IMR-90 (cell line): Measurements from ENCODE around the gene EPB41L2. TPM values are rescaled to one million over a fixed set of nuclear protein-coding genes. Genes with fewer than 3 reads are reported as not detected.

ENCODE experiments used
- ATAC-seq: fragments of 200-7000 bp; cut with Tn5 transposase; 2 replicates; pipeline ENCODE4 v1.9.1; 2020; ENCODE audit warnings: low read depth, mild to moderate bottlenecking, moderate library complexity
- BruUV-seq: library from RNA; stranded (reverse); fragments of 400-500 nt; replicated peaks from 2 replicates; lab custom pipeline; 2021; lab: Mats Ljungman, UMichigan
- CTCF ChIA-PET: fragments of 300-600 bp; formaldehyde crosslinking; extraction: SDS; loops from one replicate; lab custom pipeline; 2021; ENCODE audit warnings: antibody characterized with exemption; lab: Yijun Ruan, JAX
- POLR2A ChIA-PET: fragments of 300-600 bp; sonication (Branson Sonifier 250); formaldehyde crosslinking; loops from one replicate; lab custom pipeline; 2022; ENCODE audit warnings: antibody characterized with exemption; ENCODE audit not compliant: unreplicated experiment; lab: Charles Lee
- DNase-seq: peaks from one replicate; pipeline ENCODE4 v3.0.0; 2013
- H2AFZ ChIP-seq: replicated peaks from 2 replicates; pipeline ENCODE3; 2013; ENCODE audit warnings: low read length, mild to moderate bottlenecking; ENCODE audit not compliant: poor library complexity
- H2AK5ac ChIP-seq: 2 replicates; pipeline ENCODE4 v1.6.1; 2013; ENCODE audit warnings: low read depth, low read length, inconsistent platforms
- H2AK9ac ChIP-seq: replicated peaks from 2 replicates; pipeline ENCODE3; 2013; ENCODE audit warnings: mild to moderate bottlenecking, low read depth, low read length, moderate library complexity; ENCODE audit not compliant: poor library complexity
- H2BK120ac ChIP-seq: 2 replicates; pipeline ENCODE4 v1.6.1; 2013; ENCODE audit warnings: low read depth, low read length, inconsistent platforms
- H2BK15ac ChIP-seq: 3 replicates; pipeline ENCODE4 v1.6.1; 2013; ENCODE audit warnings: low read depth, low read length, inconsistent platforms
- H2BK20ac ChIP-seq: 2 replicates; pipeline ENCODE4 v1.6.1; 2013; ENCODE audit warnings: low read depth, mild to moderate bottlenecking, inconsistent platforms, low read length, moderate library complexity
- H2BK5ac ChIP-seq: 2 replicates; pipeline ENCODE4 v1.6.1; 2013; ENCODE audit warnings: mild to moderate bottlenecking, low read depth, low read length, inconsistent platforms; ENCODE audit not compliant: poor library complexity, severe bottlenecking
- H3K14ac ChIP-seq: replicated peaks from 2 replicates; pipeline ENCODE4 v1.6.1; 2013; ENCODE audit warnings: low read depth, low read length, inconsistent platforms
- H3K18ac ChIP-seq: 2 replicates; pipeline ENCODE4 v1.6.1; 2013; ENCODE audit warnings: low read depth, low read length, control low read depth
- H3K23ac ChIP-seq: 2 replicates; pipeline ENCODE4 v1.6.1; 2013; ENCODE audit warnings: low read depth, low read length, inconsistent platforms
- H3K27ac ChIP-seq: 2 replicates; pipeline ENCODE4 v1.5.1; 2013; ENCODE audit warnings: mild to moderate bottlenecking, control low read depth, low read length; ENCODE audit not compliant: insufficient read depth
- H3K27me3 ChIP-seq: 2 replicates; pipeline ENCODE4 v1.6.1; 2013; ENCODE audit warnings: low read length; ENCODE audit not compliant: control insufficient read depth, insufficient read depth
- H3K36me3 ChIP-seq: 2 replicates; pipeline ENCODE4 v1.6.1; 2013; ENCODE audit warnings: low read length, mixed read lengths; ENCODE audit not compliant: control insufficient read depth, insufficient read depth
- H3K4ac ChIP-seq: 2 replicates; pipeline ENCODE4 v1.6.1; 2013; ENCODE audit warnings: low read depth, low read length, inconsistent platforms
- H3K4me1 ChIP-seq: 2 replicates; pipeline ENCODE4 v1.6.1; 2013; ENCODE audit warnings: low read length, mixed read lengths; ENCODE audit not compliant: control insufficient read depth, insufficient read depth
- H3K4me2 ChIP-seq: 2 replicates; pipeline ENCODE4 v1.6.1; 2013; ENCODE audit warnings: low read depth, mild to moderate bottlenecking, control low read depth, low read length, moderate library complexity
- H3K4me3 ChIP-seq: 2 replicates; pipeline ENCODE4 v1.5.1; 2013; ENCODE audit warnings: low read depth, mild to moderate bottlenecking, control low read depth, low read length, moderate library complexity; ENCODE audit not compliant: insufficient read depth
- H3K56ac ChIP-seq: 2 replicates; pipeline ENCODE4 v1.6.1; 2013; ENCODE audit warnings: low read length, inconsistent platforms; ENCODE audit not compliant: insufficient read depth; ENCODE audit errors: extremely low read depth
- H3K79me1 ChIP-seq, 2 experiments: 2 replicates each; pipeline ENCODE4 v1.6.1; 2013; ENCODE audit warnings: low read length in 2 of 2, inconsistent platforms in 1 of 2, low read depth in 1 of 2
- H3K9ac ChIP-seq: 2 replicates; pipeline ENCODE4 v1.6.1; 2013; ENCODE audit warnings: low read depth, low read length, control low read depth
- H3K9me1 ChIP-seq: 2 replicates; pipeline ENCODE4 v1.6.1; 2013; ENCODE audit warnings: low read length, inconsistent platforms; ENCODE audit not compliant: insufficient read depth
- H3K9me3 ChIP-seq: 2 replicates; pipeline ENCODE4 v1.6.1; 2013; ENCODE audit warnings: low read length; ENCODE audit not compliant: control insufficient read depth, insufficient read depth
- H4K20me1 ChIP-seq: 2 replicates; pipeline ENCODE4 v1.6.1; 2013; ENCODE audit warnings: low read length, inconsistent platforms; ENCODE audit not compliant: insufficient read depth
- H4K5ac ChIP-seq: 2 replicates; pipeline ENCODE4 v1.6.1; 2013; ENCODE audit warnings: mild to moderate bottlenecking, low read depth, low read length, control low read depth
- H4K8ac ChIP-seq, 2 experiments: 2 replicates each; pipeline ENCODE4 v1.6.1; 2013; ENCODE audit warnings: low read depth in 2 of 2, low read length in 2 of 2, control low read depth in 1 of 2, inconsistent platforms in 1 of 2
- H4K91ac ChIP-seq: 2 replicates; pipeline ENCODE4 v1.6.1; 2013; ENCODE audit warnings: low read depth, low read length, inconsistent platforms; ENCODE audit not compliant: insufficient read depth
- BHLHE40 ChIP-seq: fragments of 150-350 bp; IDR thresholded peaks from 2 replicates; pipeline ENCODE4 v1.6.1; 2016; ENCODE audit warnings: mild to moderate bottlenecking, low read depth, low read length
- MAZ ChIP-seq: IDR thresholded peaks from 2 replicates; pipeline ENCODE4 v1.6.1; 2012; ENCODE audit warnings: low read depth, mild to moderate bottlenecking, low read length, improper control_type of control experiment, moderate library complexity, borderline replicate concordance
- MXI1 ChIP-seq: IDR thresholded peaks from 2 replicates; pipeline ENCODE4 v1.6.1; 2012; ENCODE audit warnings: low read depth, mild to moderate bottlenecking, low read length, moderate library complexity, borderline replicate concordance
- RCOR1 ChIP-seq: IDR thresholded peaks from 2 replicates; pipeline ENCODE4 v1.6.1; 2012; ENCODE audit warnings: mild to moderate bottlenecking, low read length, improper control_type of control experiment; ENCODE audit not compliant: insufficient replicate concordance
- SMC3 ChIP-seq: fragments of 150-350 bp; IDR thresholded peaks from 2 replicates; pipeline ENCODE4 v1.6.1; 2016; ENCODE audit warnings: low read depth, mild to moderate bottlenecking, antibody characterized with exemption, low read length, moderate library complexity
- WGBS, 2 experiments: methylation state at CpG; one replicate each; pipeline versions ENCODE4 v1.1.5 to v1.1.7; 2013; ENCODE audit warnings: missing lambda C conversion rate in 2 of 2; ENCODE audit not compliant: insufficient read length in 1 of 2; ENCODE audit errors: extremely low coverage in 2 of 2; 5-methylcytosine and 5-hydroxymethylcytosine counted together
- dilution Hi-C: fragments of 300-500 bp; cut with HindIII; formaldehyde crosslinking; loops from one replicate; pipeline ENCODE4 v1.14.3; 2018; ENCODE audit warnings: low sequenced_read_pairs; ENCODE audit not compliant: unreplicated experiment
- in situ Hi-C: fragments of 300-500 bp; cut with MboI; formaldehyde crosslinking; loops from 3 replicates; pipeline ENCODE4 v1.14.3; 2019; ENCODE audit warnings: low sequenced_read_pairs, inconsistent platforms, mixed read lengths
- intact Hi-C: fragments of 100-400 bp; cut with micrococcal nuclease; formaldehyde crosslinking; loops from 2 replicates; pipeline ENCODE4 v1.10.0; 2022
- polyA plus RNA-seq, 3 experiments: library from polyadenylated mRNA; depleted of rRNA; stranded (reverse); fragments of >200 nt; gene quantifications; 2 replicates each; pipeline ENCODE4 v1.2.3, GENCODE V29; 2012; ENCODE audit warnings: low replicate concordance in 1 of 3
- total RNA-seq: library from RNA; depleted of rRNA; stranded (reverse); fragments of >200 nt; gene quantifications from 2 replicates; pipeline ENCODE4 v1.2.3, GENCODE V29; 2012
- TF ChIP-seq, protein P1 (sequence below): fragments of 150-350 bp; IDR thresholded peaks from 2 replicates; pipeline ENCODE4 v1.6.1; 2016; ENCODE audit warnings: low read depth, mild to moderate bottlenecking, low read length, moderate library complexity, borderline replicate concordance

The EPB41L2 gene
- total and polyA plus RNA-seq, 2 of the 4 experiments (the other 2 are of a cell fraction): 85.7 to 99.8 TPM

DNA sequence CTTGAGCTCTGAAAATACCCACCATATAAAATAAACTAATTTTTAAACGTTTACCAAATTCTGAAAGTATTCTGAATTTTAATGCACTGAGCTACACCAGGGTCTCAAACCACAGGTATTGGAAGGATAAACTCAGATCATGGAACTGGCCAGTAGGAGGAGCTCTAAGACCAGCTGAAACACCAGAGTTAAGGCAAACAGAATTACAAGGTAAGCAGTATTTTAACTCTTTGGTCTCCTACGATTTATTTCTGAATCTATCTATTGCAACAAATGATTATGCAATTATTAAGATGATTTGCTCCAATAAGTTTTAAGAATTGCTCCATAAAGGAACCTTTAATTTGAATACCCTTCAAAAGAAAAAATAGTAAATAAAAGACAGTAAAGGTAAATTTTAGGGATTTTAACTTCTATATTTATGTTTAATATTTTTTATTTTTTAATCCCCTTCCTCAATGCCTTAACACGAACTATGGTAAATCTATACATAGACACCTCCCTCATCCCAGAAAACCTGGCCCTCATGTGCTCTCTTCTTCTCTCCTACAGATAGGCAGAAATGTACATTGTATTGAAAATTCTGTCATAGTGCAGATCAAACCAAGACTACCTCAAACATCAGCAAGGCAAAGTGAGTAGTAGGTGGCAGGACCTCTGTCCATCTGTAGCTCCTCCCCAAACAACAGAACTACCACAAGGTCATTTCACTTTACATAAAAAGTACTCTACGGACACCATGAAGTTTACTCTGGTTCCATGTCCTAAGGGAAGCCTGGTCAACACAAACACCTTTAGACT, 177.5 kb downstream of the EPB41L2 start (continued):
- TF ChIP-seq, protein P1, sequence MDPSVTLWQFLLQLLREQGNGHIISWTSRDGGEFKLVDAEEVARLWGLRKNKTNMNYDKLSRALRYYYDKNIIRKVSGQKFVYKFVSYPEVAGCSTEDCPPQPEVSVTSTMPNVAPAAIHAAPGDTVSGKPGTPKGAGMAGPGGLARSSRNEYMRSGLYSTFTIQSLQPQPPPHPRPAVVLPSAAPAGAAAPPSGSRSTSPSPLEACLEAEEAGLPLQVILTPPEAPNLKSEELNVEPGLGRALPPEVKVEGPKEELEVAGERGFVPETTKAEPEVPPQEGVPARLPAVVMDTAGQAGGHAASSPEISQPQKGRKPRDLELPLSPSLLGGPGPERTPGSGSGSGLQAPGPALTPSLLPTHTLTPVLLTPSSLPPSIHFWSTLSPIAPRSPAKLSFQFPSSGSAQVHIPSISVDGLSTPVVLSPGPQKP: no peak
- no peak for TF ChIP-seq MXI1
- no peak for TF ChIP-seq BHLHE40

DNA sequence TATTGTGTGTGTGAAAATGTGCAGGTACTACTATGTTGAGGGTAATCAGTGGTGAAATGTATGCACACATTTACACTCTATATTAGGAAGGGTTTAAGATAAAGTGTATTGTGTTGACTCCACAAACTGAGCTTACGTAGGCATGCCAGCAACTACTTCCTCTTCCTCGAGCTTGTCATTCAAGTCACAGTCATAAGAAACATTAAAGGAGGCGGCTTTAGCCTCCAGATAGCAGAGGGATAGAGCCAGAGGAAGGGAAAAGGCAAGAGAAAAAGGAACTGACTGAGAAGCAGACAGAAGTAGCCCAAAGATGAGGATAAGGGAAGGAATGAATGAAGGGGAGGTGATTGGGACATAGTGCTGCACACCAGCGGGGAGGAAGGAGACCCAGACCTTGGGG, 180.7 kb downstream of the EPB41L2 start:
- peaks cover 17% of the 10 kb centered on the region for H3K36me3 ChIP-seq
- peaks cover 4% of the 10 kb centered on the region for H3K9me1 ChIP-seq
- H4K5ac ChIP-seq: no peak overlapping the region
- no peaks in the 10 kb centered on the region for H3K27me3 ChIP-seq
- POLR2A ChIA-PET: no interaction called here
- H3K4me3 ChIP-seq: no peak overlapping the region
- no peak overlapping the region for H2AFZ ChIP-seq
- no peak overlapping the region for H3K18ac ChIP-seq
- intact Hi-C loops (loop anchor here (10.0 kb wide), 2 partner anchors 372 to 712 kb away; no protein-coding TSS in a partner anchor), in situ Hi-C loops (loop anchor here (5.0 to 10.0 kb wide), 3 partner anchors 235 to 652 kb away; no protein-coding TSS in a partner anchor), dilution Hi-C loops (no loop called here)
- DNase-seq (no peak), ATAC-seq (no peak)
- 100% methylated on average over 1 of the region's 4 CpGs; no CpG with 5 or more reads in 1 of the 2 experiments for WGBS, 2 experiments
- no peak overlapping the region for H2AK5ac ChIP-seq
- no peak overlapping the region for H3K9ac ChIP-seq
- no peak overlapping the region for H2BK20ac ChIP-seq
- H2BK5ac ChIP-seq: no peak overlapping the region
- no peak overlapping the region for H3K14ac ChIP-seq
- no peak overlapping the region for H3K56ac ChIP-seq
- H3K23ac ChIP-seq: no peak overlapping the region
- H3K4me1 ChIP-seq: no peaks in the 10 kb centered on the region; the same call in 1 of the 2 replicates
- no peak overlapping the region for H2BK120ac ChIP-seq
- H2AK9ac ChIP-seq: no peak overlapping the region
- CTCF ChIA-PET: no interaction called here
- H4K8ac ChIP-seq: no peak overlapping the region
- no peaks in the 10 kb centered on the region for H3K9me3 ChIP-seq
- peaks cover 8 to 26% of the 10 kb centered on the region in 2 experiments; a peak in 3 of 4 replicates for H3K79me1 ChIP-seq
- H4K20me1 ChIP-seq: peaks cover 3% of the 10 kb centered on the region; the same call in 1 of the 2 replicates
- BruUV-seq: no TSS peak
- TF ChIP-seq MXI1 (no peak), MAZ (no peak), RCOR1 (no peak), SMC3 (no peak), BHLHE40 (no peak)
- TF ChIP-seq, protein P1: no peak
- H3K4ac ChIP-seq: no peak overlapping the region
- H3K27ac ChIP-seq: no peak overlapping the region
- no peak overlapping the region for H4K91ac ChIP-seq
- no peak overlapping the region for H2BK15ac ChIP-seq
- H3K4me2 ChIP-seq: no peak overlapping the region
